Neural progenitor cell (in vitro differentiated cells): ENCODE results near the gene MINDY4. TPM values are rescaled to one million over a fixed set of nuclear protein-coding genes. Genes with fewer than 3 reads are reported as not detected.

Source experiments
- DNase-seq: peaks from one replicate; pipeline ENCODE4 v3.0.0-alpha.2; 2016; ENCODE audit warnings: low spot score
- H2AFZ ChIP-seq: fragments of 200-600 bp; sonication (generic); replicated peaks from 2 replicates; pipeline ENCODE4 v1.6.1; 2016; ENCODE audit warnings: antibody characterized with exemption
- H3F3A ChIP-seq: fragments of 200-600 bp; sonication (generic); 2 replicates; pipeline ENCODE4 v1.6.1; 2016; ENCODE audit warnings: antibody characterized with exemption, low read depth
- H3K27ac ChIP-seq: fragments of 200-600 bp; sonication (generic); 2 replicates; pipeline ENCODE4 v1.5.1; 2016; ENCODE audit warnings: mild to moderate bottlenecking
- H3K27me3 ChIP-seq: fragments of 200-600 bp; sonication (generic); 2 replicates; pipeline ENCODE4 v1.6.1; 2016; ENCODE audit warnings: mild to moderate bottlenecking, moderate library complexity
- H3K36me3 ChIP-seq: fragments of 200-600 bp; sonication (generic); 2 replicates; pipeline ENCODE4 v1.5.1; 2016
- H3K4me1 ChIP-seq: fragments of 200-600 bp; sonication (generic); 2 replicates; pipeline ENCODE4 v1.6.1; 2016; ENCODE audit warnings: mixed run types
- H3K4me2 ChIP-seq: fragments of 200-600 bp; sonication (generic); 2 replicates; pipeline ENCODE4 v1.6.1; 2016
- H3K4me3 ChIP-seq: fragments of 200-600 bp; sonication (generic); 2 replicates; pipeline ENCODE4 v1.5.1; 2016
- H3K79me2 ChIP-seq: fragments of 200-600 bp; sonication (generic); 2 replicates; pipeline ENCODE4 v1.6.1; 2016; ENCODE audit warnings: low read depth
- H3K9ac ChIP-seq: fragments of 200-600 bp; sonication (generic); 2 replicates; pipeline ENCODE4 v1.6.1; 2016
- H3K9me3 ChIP-seq: fragments of 200-600 bp; sonication (generic); 2 replicates; pipeline ENCODE4 v1.5.1; 2016; ENCODE audit warnings: low read depth
- H4K20me1 ChIP-seq: fragments of 200-600 bp; sonication (generic); 2 replicates; pipeline ENCODE4 v1.6.1; 2016; ENCODE audit warnings: low read depth
- H3K27ac Mint-ChIP-seq: 3 replicates; pipeline ENCODE4 v1.8.0; 2021; ENCODE audit warnings: mixed read lengths
- H3K27me3 Mint-ChIP-seq: 2 replicates; pipeline ENCODE4 v1.8.0; 2022; ENCODE audit warnings: low read depth, mild to moderate bottlenecking, inconsistent platforms, moderate library complexity, mixed read lengths; ENCODE audit not compliant: insufficient read depth
- H3K36me3 Mint-ChIP-seq: 3 replicates; pipeline ENCODE4 v1.8.0; 2021; ENCODE audit warnings: mixed read lengths
- H3K4me1 Mint-ChIP-seq: 3 replicates; pipeline ENCODE4 v1.8.0; 2021; ENCODE audit warnings: mixed read lengths
- H3K4me3 Mint-ChIP-seq: 3 replicates; pipeline ENCODE4 v1.8.0; 2021; ENCODE audit warnings: mild to moderate bottlenecking, moderate library complexity, mixed read lengths
- H3K9me3 Mint-ChIP-seq: 3 replicates; pipeline ENCODE4 v1.8.0; 2020; ENCODE audit warnings: mixed read lengths
- EZH2 ChIP-seq: fragments of 200-600 bp; sonication (generic); IDR thresholded peaks from 2 replicates; pipeline ENCODE4 v1.6.1; 2017; ENCODE audit warnings: antibody characterized with exemption, mild to moderate bottlenecking, moderate library complexity
- EZH2phosphoT487 ChIP-seq: fragments of 200-600 bp; sonication (generic); IDR thresholded peaks from 2 replicates; pipeline ENCODE4 v1.6.1; 2017; ENCODE audit warnings: antibody characterized with exemption
- total RNA-seq: library from RNA; depleted of rRNA; stranded (reverse); fragments of >200 nt; gene quantifications from 2 replicates; pipeline ENCODE4 v1.2.3, GENCODE V29; 2015; ENCODE audit warnings: low replicate concordance
- TF ChIP-seq, protein P1 (sequence below): fragments of 200-600 bp; sonication (generic); IDR thresholded peaks from 2 replicates; pipeline ENCODE4 v1.5.1; 2017; ENCODE audit warnings: antibody characterized with exemption, mild to moderate bottlenecking

MINDY4 gene
- total RNA-seq, 1 donor from 2014 or later, result 5.9 TPM

GRCh38 chr7:30877015-30877769 lies 106.0 kb downstream of the MINDY4 start:
- TF ChIP-seq EZH2 (no peak), EZH2phosphoT487 (no peak)
- TF ChIP-seq, protein P1, sequence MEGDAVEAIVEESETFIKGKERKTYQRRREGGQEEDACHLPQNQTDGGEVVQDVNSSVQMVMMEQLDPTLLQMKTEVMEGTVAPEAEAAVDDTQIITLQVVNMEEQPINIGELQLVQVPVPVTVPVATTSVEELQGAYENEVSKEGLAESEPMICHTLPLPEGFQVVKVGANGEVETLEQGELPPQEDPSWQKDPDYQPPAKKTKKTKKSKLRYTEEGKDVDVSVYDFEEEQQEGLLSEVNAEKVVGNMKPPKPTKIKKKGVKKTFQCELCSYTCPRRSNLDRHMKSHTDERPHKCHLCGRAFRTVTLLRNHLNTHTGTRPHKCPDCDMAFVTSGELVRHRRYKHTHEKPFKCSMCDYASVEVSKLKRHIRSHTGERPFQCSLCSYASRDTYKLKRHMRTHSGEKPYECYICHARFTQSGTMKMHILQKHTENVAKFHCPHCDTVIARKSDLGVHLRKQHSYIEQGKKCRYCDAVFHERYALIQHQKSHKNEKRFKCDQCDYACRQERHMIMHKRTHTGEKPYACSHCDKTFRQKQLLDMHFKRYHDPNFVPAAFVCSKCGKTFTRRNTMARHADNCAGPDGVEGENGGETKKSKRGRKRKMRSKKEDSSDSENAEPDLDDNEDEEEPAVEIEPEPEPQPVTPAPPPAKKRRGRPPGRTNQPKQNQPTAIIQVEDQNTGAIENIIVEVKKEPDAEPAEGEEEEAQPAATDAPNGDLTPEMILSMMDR, result no peak
- Histone ChIP-seq H3K27ac (no peak overlapping the region), H3K4me2 (no peak overlapping the region), H3K79me2 (no peaks in the 10 kb centered on the region), H3K36me3 (no peaks in the 10 kb centered on the region), H3K4me3 (no peak overlapping the region), H3K9me3 (no peaks in the 10 kb centered on the region), H3K4me1 (peaks cover 47% of the 10 kb centered on the region), H4K20me1 (no peaks in the 10 kb centered on the region), H2AFZ (no peak overlapping the region), H3K27me3 (no peaks in the 10 kb centered on the region), H3F3A (peaks cover 27% of the 10 kb centered on the region), H3K9ac (no peak overlapping the region)
- DNase-seq, result peak; percentile 20
- no peaks in the 10 kb centered on the region for H3K9me3 Mint-ChIP-seq
- H3K4me1 Mint-ChIP-seq, result peaks cover 36% of the 10 kb centered on the region
- peaks cover 6% of the 10 kb centered on the region for H3K36me3 Mint-ChIP-seq
- no peak overlapping the region for H3K4me3 Mint-ChIP-seq
- no peak overlapping the region for H3K27ac Mint-ChIP-seq
- H3K27me3 Mint-ChIP-seq, result peaks cover 9% of the 10 kb centered on the region

DNA sequence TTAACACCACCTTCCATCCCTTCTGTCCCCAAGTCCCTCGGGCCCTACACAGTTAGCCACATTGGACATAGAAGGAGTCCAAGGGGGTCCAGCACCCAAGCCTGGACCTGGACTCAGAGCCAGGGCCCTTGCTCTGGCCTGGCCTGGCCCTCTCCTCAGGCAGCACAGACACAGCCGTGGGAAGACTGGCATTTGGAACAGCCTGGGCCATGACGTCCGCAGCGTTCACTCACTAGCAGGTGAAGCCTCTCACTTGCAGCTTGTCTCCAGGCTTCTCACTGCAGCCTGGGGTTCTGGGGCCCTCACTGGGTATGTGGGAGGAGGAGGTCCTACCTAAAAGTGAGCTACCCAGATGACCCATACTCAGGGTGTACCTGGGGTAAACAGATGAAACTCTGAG lies 106.8 kb downstream of the MINDY4 start:
- H3K36me3 ChIP-seq, result no peaks in the 10 kb centered on the region
- DNase-seq, result no peak
- H2AFZ ChIP-seq, result no peak overlapping the region
- Mint-ChIP-seq H3K9me3 (no peaks in the 10 kb centered on the region), H3K4me3 (no peak overlapping the region), H3K27me3 (peaks cover 12% of the 10 kb centered on the region), H3K4me1 (peaks cover 41% of the 10 kb centered on the region), H3K27ac (no peak overlapping the region), H3K36me3 (peaks cover 6% of the 10 kb centered on the region)
- no peak overlapping the region for H3K9ac ChIP-seq
- no peak overlapping the region for H3K4me3 ChIP-seq
- no peaks in the 10 kb centered on the region for H3K79me2 ChIP-seq
- peaks cover 27% of the 10 kb centered on the region for H3F3A ChIP-seq
- H3K4me2 ChIP-seq, result no peak overlapping the region
- H4K20me1 ChIP-seq, result no peaks in the 10 kb centered on the region
- H3K27ac ChIP-seq, result no peak overlapping the region
- H3K27me3 ChIP-seq, result no peaks in the 10 kb centered on the region
- H3K9me3 ChIP-seq, result no peaks in the 10 kb centered on the region
- H3K4me1 ChIP-seq, result peaks cover 47% of the 10 kb centered on the region
- TF ChIP-seq EZH2phosphoT487 (no peak), EZH2 (no peak)
- TF ChIP-seq, protein P1, result no peak

GRCh38 chr7:30879139-30880124 lies 108.2 kb downstream of the MINDY4 start:
- H3F3A ChIP-seq, result peaks cover 23% of the 10 kb centered on the region
- Mint-ChIP-seq H3K27ac (peak overlapping the region; percentile 91), H3K4me1 (peaks cover 49% of the 10 kb centered on the region), H3K4me3 (no peak overlapping the region), H3K27me3 (peaks cover 12% of the 10 kb centered on the region), H3K9me3 (no peaks in the 10 kb centered on the region), H3K36me3 (peaks cover 6% of the 10 kb centered on the region)
- H3K9ac ChIP-seq, result no peak overlapping the region
- H3K36me3 ChIP-seq, result no peaks in the 10 kb centered on the region
- no peaks in the 10 kb centered on the region for H3K27me3 ChIP-seq
- H3K4me3 ChIP-seq, result no peak overlapping the region
- no peak overlapping the region for H2AFZ ChIP-seq
- no peaks in the 10 kb centered on the region for H3K79me2 ChIP-seq
- peak; percentile 32 for DNase-seq
- peak overlapping the region; percentile 53 for H3K4me2 ChIP-seq
- TF ChIP-seq EZH2phosphoT487 (no peak), EZH2 (no peak)
- TF ChIP-seq, protein P1, result no peak
- H4K20me1 ChIP-seq, result no peaks in the 10 kb centered on the region
- no peaks in the 10 kb centered on the region for H3K9me3 ChIP-seq
- peaks cover 41% of the 10 kb centered on the region for H3K4me1 ChIP-seq
- no peak overlapping the region for H3K27ac ChIP-seq
